ENCODE results near the gene FCSK.

FCSK gene

DNA sequence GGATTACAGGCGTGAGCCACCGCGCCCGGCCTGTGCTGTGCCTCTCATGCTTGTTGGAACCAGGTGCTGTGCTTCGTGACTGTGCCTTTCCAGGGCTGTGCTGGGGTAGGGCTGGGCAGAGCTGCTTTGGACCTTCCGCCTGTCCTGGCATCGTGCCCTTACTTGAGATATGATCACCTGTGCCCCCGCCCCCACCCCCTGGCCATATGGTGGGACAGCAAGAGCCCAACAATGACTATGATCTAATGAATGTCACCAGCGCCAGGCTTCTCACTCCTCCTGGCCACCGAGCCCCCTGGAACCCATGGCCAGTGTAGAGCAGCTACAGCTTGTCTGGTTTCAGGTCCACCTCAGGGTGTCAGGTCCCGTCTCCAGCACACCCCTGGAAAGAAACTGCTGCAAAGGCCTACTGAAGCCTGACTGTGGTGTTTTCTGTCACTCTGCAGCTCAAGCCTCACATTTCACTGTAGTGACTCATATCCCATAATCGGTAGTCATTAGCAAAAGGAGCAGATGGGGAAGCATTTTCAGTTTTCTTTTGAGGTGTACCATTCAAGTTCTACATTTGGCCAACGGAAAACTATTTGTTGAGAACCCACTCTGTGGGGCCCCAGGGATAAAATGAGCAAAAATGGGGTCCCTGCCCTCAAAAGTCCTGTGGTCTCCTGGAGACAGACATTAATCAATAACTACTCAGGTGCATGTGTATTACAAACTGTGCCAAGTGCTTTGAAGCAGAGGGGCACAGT lies 22.1 kb downstream of the FCSK start:
- peak; percentile 34 to 50 for DNase-seq (ENCODE audit: extremely low read depth in 1 of 2, low read depth in 1 of 2)

DNA sequence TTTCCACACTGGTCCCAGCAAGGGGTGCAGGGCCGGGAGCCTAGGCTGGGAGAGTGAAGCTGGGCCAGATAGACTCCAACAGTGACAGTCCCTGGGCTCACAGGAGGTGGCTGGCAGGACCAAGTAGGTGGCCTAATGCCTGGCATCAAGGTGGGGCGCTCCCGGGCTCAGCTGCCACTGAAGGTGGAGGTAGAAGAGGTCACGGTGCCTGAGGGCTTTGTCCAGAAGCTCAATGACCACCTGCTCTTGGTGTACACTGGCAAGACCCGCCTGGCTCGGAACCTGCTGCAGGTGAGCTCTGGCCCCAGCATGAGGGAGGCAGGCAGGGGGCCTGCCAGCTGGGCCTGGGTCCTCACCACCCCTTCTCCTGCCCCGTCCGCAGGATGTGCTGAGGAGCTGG lies 23.8 kb downstream of the FCSK start:
- DNase-seq (ENCODE audit: extremely low read depth in 1 of 2, low read depth in 1 of 2): no peak

GRCh38 chr16:70478912-70479341 lies 24.5 kb downstream of the FCSK start:
- no peak for DNase-seq (ENCODE audit: extremely low read depth in 1 of 2, low read depth in 1 of 2)

- DNase-seq (ENCODE audit: extremely low read depth in 1 of 2, low read depth in 1 of 2): no peak
These were observed 26.0 kb downstream of the FCSK start for GRCh38 chr16:70480127-70481105.

DNA sequence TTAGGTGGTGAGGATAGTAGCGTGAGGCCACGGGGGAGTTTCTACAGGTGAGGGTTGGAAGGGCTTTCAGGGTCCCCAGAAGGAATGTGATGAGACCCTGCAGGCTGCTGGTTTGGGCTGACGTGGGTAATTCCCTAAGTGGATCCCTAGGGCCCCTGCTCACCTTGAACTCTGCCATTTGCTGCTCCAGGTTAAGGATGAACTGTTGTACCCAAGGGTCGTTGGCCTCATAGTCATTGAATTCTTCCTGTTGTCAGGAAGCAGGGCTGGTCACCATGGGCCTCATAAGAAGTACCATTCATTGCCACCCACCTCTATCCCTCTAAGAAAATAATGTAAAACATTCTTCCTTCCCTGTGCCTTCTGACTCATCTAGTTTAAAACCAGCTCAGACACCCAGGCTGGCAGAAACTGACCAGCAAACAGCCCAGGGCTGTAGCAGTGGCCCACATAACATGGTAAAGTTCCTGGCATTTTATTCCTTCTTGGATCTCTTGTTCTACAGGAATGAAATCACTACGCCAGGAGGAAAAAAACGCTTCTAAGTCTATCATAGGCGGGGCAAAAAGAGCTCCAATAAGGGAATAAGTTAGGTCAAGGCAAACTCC lies 27.6 kb downstream of the FCSK start:
- no peak for DNase-seq (ENCODE audit: extremely low read depth in 1 of 2, low read depth in 1 of 2)

DNA sequence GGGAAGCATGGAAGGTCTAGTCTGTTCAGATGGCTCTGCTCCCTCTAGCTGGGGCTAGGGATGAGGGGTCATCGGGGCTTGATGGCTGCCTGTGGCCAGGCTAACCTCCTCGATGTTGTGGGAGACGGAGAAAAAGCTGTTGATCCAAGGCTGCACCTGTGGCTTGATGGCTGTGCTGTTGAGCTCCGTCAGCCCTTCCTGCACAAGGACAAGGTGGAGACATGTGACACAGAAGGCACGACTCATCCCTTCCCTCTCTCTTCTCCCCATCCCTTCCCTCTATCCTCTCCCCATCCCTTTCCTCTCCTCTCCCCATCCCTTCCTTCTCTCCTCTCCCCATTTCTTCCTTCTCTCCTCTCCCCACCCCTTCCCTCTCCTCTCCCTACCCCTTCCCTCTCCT lies 28.2 kb downstream of the FCSK start:
- DNase-seq (ENCODE audit: extremely low read depth in 1 of 2, low read depth in 1 of 2): no peak

- DNase-seq (ENCODE audit: extremely low read depth in 1 of 2, low read depth in 1 of 2): no peak
These were observed 29.0 kb downstream of the FCSK start for GRCh38 chr16:70483426-70483825.

- DNase-seq (ENCODE audit: extremely low read depth in 1 of 2, low read depth in 1 of 2): no peak
These were observed 30.5 kb downstream of the FCSK start for GRCh38 chr16:70484867-70485266.

GRCh38 chr16:70490261-70490660 lies 35.9 kb downstream of the FCSK start:
- no peak for DNase-seq (ENCODE audit: extremely low read depth in 1 of 2, low read depth in 1 of 2)

- no peak for DNase-seq (ENCODE audit: extremely low read depth in 1 of 2, low read depth in 1 of 2)
These were observed 39.4 kb downstream of the FCSK start for GRCh38 chr16:70493802-70494201.

GRCh38 chr16:70494202-70494770 lies 39.9 kb downstream of the FCSK start:
- no peak for DNase-seq (ENCODE audit: extremely low read depth in 1 of 2, low read depth in 1 of 2)

DNA sequence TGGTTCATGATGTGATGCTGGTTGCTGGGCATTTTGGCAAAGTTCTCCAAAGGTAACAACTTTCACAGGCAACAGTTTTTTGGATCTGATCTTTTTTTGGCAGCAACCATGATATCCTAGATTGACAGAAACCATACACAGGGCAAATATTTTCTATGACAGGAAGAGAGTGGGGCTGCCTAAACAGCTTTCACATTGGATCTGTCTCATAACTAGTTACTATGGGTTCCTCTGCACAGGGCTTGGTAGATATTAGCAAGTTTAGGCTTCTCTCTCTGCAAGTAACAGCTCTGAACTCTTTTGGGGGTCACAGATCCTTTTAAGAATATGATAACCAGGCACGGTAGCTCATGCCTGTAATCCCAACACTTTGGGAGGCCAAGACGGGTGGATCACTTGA lies 40.4 kb downstream of the FCSK start:
- no peak for DNase-seq (ENCODE audit: extremely low read depth in 1 of 2, low read depth in 1 of 2)

DNA sequence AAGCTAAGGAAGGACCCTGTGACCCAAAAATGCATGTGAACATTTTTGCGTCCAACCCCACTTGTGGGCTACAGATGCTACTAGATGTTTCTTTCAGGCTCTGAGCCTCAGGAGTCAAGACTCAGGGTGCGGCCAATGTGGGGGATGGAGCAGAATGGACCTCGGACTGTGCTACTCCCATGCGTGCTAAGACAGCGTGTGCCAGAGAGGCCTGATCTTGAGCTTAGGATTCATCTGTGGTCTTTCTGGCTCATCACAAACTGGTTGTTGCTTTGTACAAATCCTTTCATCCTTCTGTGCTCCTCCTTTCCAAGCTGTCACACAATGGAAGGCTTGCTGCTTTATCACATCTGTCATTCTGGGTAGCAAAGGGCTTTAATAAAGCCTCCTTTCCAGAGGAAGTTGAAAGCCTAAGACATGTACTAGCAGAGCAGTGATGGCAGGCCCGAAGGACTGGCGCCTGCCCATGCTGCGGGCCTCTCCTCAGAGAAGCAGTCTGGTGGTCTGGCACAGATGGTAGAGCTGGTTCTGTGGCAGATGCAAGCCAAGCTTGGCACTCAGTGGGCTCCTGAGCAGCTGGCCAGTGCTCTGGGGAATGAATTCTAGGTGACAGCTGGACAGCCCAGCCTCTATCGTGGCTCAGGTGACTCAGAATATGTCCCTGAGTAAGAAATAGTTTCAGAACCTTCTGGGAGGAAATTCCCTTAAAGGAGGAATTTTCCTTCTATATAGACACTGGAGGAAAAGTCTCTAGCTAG lies 41.2 kb downstream of the FCSK start:
- DNase-seq (ENCODE audit: extremely low read depth in 1 of 2, low read depth in 1 of 2): no peak

DNA sequence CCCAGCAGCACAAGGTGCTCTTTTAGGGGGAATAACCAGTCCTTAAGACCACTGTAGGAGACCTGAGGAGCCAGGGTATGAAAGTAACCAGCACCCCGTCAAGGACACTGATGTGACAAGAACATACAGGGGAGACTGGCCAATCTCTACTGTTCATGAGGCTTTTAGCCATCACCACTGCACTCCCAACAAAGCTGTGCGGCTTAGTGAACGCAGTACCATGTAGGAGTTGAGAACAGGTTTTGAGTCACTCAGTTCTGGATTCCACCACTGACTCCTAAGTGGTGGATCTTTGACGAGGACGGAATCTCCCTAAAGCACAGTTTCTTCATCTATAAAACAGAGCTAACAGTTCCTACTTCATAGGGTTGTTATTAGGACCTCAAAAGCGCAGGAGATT lies 42.1 kb downstream of the FCSK start:
- DNase-seq (ENCODE audit: extremely low read depth in 1 of 2, low read depth in 1 of 2): no peak

DNA sequence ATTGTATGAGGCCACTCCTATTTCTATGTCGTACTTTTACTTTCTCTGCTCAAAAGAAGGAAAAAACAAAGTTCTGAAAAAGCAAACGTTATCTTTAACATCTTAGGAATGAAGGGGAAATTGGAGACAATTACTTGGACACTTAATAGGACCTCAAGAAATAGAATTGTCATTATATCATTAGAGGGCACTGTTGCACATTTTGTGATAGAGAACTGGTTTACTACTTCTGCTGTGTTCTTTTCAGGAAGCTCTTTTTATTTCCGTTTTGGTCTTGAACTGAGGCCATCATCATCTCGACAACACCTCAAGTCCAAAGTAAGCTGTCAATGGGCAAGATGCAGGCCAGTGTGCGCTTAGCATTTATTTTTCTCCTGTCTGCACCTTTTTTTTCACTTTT lies 54.4 kb downstream of the FCSK start:
- DNase-seq (ENCODE audit: extremely low read depth in 1 of 2, low read depth in 1 of 2): no peak

DNA sequence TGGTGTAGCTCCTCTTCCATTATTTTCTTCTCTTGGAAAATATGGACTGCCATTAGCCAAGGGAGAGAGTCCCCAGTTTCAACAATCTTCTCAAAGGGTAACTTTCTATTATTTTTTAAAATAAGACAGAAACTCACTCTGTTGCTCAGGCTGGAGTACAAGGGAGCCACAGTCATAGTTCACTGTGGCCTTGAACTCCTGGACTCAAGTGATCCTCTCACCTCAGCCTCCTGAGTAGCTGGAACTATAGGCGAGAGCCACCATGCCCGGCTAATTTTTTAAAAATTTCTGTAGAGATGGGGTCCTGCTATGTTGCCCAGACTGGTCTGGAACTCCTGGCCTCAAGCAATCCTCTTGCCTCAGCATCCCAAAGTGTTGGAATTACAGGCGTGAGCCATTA lies 55.8 kb downstream of the FCSK start:
- DNase-seq (ENCODE audit: extremely low read depth in 1 of 2, low read depth in 1 of 2): no peak

- no peak for DNase-seq (ENCODE audit: extremely low read depth in 1 of 2, low read depth in 1 of 2)
These were observed 57.4 kb downstream of the FCSK start for GRCh38 chr16:70511833-70512232.

DNA sequence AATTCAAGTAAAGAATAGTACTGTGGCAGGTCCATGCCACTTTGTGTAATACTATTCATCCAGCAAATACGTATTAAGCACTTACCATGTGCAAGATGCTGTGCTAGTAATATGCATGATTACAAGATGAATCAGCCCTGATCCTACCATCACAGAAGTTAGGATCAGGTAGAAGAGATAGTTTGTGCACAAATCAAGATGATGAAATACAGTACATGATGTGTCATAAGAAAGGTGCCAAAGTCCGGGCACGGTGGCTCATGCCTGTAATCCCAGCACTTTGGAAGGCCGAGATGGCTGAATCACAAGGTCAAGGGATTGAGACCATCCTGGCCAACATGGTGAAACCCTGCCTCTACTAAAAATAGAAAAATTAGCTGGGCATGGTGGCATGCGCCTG lies 58.1 kb downstream of the FCSK start:
- DNase-seq (ENCODE audit: extremely low read depth in 1 of 2, low read depth in 1 of 2): no peak

- no peak for DNase-seq (ENCODE audit: extremely low read depth in 1 of 2, low read depth in 1 of 2)
These were observed 66.4 kb downstream of the FCSK start for GRCh38 chr16:70520612-70521297.
